Measurements from ENCODE around the gene FAM120AOS.

Gene FAM120AOS

DNA sequence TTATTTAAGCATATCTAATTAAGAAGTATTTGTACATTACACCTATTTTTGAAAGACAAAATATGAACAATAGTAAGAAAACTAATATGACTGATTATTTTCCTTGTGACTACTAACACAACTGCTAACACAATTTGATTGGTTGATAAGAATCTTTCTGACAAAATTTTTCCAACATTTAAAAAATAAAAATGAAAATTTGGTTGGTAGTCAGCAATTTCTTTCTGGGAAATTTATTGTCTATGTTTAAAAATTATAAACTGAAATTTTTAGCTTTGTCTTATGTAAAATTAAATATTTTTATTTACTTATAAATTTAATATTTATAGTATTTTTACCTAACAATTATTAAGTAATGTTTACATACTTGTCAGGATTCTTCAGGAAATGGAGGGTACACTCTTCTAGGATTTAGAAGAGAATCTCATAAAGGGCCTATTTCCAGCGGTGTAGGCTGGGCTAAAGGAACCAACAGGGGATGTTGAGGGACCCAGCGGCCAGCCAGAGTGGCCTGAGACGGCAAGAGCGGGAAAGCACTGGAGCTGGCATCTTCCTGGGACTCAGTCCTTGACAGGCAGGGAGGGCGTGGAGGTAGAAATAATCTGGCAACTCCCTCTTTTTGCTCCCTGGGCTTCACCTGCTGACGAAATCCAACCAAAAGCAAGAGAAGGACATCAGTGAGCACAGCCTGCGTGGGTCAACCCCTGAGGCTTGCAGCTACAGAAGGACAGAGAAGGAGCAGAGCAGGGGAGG is 16.6 kb downstream of the FAM120AOS start:
- DNase-seq = no peak

DNA sequence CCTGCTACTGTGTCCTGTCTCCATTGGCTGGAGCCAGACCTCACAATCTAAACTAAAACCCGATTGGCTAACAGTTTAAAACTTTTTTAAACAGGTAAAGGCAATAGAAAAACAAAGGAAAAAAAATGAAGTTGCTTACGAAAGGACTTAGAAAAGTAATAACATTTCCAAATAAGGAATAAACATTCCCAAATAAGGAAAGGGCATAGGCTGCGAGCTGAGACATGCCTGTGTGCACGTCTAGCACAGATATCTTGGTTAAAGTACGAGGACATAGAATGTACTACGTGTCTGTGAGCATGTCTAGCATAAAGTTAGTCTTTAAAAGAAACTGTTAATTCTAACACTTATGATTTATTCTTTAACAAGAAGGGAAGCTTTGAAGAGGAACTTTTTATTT is 17.2 kb downstream of the FAM120AOS start:
- DNase-seq = no peak

DNA sequence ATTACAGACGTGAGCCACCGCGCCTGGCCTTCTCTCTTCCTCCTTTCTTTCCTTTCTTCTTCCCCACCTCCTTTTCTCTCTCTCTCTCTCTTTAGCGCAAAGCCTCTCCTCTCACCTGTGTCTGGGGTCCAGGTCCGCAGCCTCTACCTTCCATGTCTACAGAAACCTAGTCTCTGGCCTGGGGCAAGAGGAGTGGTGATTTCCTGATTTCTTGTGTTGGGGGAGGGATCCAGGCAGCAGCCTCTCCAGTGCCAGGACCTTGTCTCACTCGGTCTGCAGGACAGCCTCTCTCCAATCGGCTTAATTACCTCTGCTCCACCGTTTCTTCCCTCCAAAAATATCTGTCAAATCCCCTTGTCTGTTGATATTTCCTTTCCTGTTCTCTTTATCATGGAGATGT is 18.0 kb downstream of the FAM120AOS start:
- no peak for DNase-seq

DNA sequence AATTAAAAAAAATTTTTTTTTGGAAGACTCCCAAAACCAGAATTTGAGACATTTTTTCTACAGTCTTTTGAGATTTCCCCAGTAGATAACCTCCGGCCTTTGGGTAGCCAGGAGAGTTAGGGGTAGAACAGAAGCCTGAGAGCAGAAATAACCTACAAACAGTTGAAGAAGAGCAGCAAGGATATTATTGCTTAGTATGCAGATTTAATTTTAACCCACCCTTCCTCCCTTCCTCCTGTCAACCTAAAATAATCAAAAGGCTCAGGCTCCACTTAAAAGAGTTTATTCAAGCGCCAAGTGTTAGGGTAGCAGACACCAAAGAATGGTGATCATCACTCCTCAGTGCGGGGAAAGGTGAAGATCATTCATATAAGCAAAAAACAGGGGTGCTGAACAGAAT is 19.3 kb downstream of the FAM120AOS start:
- DNase-seq = no peak

DNA sequence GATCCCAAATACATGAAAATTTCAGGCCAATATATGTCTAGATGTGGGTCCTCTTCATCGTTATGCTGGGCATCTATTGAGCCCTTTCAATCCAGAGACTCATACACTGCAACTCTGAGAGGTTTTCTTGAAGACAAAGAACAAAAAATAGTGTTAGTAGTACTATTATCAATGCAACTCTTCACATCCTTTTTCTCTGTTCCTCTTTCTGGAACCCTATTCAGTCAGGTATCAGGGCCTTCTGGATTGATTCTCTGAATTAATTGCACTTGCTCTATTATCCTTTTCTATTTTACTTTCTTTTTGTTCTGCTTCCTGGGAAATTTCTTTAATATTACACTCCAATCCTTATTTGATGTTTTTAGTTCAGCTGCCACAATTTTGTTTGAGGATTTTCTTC is 20.4 kb downstream of the FAM120AOS start:
- DNase-seq = no peak

DNA sequence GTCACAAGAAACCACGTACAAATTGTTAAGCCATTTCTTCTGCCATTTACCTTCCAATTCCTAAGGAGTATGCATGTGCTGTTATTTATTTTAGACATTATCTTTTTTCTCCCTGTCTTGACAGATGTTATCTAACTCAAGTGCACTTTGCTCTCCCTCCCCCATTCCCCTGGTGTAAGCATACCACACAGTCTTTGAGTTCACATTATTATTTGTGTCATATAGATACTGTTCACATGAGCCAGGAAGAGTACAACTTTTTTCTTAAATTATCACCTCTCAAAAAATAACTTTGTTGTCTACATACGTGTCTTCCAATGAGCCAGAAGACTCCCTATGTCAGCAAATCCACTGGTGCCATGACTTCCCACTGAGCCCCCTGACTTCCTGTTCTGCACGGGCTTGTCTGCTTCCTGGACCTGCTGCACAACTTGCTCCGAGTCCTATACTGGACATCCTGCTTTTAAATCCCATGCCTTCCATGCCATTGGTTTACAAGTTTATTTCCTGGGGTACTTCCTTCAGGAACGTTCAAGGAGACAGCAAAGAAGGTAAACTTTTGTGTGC is 21.8 kb downstream of the FAM120AOS start:
- no peak for DNase-seq

DNA sequence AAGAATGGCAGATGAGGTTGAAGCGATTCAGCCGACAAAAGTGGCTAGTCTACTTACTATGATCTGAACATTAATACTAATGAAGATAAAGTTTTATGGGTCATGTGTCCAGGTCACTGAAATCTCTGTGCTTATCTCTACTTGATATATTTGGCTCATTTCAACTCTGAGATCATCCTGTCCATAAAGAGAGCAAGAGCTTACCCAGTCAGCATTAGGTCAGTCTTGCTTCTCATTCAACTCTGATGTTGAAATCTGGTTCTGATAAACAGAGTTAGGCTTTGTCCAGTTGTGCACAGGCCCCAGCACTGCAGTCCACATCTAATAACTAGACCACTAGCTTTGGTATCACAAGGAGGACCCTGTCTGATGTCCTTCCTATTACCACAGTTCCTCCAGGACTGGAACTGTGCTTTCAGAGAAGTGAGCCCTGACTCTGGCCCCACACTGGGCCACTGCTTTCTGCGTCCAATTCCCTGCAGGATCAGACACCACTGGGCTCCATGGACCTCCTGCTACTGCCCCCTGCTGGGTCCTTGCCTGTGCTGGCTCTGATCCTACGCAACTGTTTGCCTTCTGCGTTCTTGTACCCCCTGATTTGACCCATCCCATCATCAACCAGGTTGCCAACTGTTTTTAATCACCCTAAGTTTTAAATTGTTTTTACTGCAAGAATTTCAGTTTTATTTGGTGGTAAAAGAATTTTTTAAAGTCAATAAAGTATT is 25.6 kb downstream of the FAM120AOS start:
- no peak for DNase-seq

DNA sequence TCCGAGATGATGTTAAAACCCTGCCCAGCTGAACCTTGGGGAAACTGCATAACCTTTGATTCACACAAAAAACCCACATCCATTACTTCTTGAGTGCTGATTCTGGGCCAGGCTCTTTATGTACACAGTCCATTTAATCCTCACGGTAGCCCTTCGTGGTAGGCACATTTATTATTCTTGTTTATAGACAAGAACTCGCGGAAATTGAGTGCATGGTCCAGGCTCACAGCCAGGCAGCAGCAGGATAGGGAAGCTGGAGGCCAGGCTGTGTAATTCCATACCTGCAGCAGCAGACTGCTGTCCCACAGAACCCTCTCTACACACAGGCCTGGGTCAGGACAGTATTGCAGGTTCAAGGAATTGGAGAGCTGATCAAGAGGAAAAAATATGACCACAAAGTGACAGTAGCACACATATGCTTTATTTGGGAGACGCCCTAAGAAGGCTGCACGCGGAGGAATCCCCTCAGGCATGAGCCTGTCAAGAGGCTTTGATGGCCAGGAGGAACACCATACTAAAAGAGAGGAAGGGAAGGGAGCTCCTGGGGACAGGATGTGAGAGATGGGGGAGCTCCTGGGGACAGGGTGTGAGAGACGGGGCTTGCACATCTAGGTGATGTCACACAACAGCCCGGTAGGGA is 30.3 kb downstream of the FAM120AOS start:
- no peak for DNase-seq

DNA sequence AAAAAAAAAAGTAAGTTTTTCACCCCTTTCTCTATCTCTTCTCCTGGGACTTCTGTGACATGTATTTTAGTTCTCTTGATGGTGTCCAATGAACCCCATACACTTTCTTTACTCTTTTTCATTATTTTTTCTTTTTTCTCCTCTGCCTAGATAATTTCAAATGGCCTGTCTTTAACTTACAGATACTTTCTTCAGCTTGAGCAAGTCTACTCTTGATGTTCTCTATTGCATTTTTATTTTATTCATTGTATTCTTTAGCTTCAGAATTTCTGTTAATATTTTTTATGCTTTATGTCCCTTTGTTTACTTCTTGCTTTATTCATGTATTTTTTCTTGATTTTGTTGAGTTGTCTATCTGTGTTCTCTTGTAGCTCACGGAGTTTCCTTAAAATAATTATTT is 34.4 kb downstream of the FAM120AOS start:
- DNase-seq = no peak

DNA sequence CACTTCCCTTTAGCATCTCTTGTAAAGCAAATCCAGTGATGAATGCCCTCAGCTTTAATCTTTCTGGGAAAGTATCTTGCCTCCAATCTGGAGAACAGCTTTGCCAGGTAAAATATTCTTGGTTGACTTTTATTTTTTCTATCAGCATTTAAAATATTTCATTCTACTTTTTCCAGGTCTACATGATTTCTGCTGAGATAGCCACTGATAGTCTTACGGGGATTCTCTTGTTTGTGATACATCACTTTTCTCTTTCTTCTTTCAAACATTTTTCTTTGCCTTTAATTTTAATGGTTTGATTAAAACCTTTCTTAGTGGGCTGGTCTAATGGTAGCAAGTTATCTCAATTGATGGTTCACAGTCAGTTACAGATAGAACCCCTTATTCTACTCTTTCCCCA is 35.8 kb downstream of the FAM120AOS start:
- no peak for DNase-seq

DNA sequence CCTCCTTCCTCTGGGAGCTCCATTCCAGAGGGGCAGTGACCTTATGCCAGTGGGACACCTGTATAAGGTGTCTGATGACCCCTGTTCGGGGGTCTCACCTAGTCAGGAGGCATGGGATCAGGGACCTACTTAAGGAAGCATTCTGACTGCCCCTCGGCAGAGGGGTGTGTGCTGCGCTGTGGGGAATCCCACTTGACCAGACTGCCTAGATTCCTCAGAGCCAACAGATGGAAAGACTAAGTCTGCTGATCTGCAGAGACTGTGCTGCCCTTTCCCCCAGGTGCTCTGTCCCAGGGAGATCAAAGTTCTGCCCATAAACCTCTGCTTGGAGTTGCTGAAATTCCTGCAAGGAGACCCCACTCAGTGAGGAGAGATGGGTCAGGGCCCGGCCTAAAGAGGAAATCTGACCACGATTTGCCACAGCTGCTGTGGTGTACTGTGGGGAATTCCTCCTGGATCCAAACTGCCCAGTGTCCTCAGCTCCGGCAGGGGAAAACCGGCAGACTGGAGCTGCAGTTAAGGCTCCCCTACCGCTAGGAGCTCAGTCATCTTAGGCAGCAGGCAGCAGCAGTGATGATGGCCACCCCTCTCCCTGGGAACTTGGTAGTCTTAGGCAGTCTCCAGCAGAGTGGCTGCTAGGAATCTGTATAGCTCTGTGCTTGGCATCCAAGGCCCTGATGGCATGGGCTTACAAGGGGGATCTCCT is 36.7 kb downstream of the FAM120AOS start:
- no peak for DNase-seq

DNA sequence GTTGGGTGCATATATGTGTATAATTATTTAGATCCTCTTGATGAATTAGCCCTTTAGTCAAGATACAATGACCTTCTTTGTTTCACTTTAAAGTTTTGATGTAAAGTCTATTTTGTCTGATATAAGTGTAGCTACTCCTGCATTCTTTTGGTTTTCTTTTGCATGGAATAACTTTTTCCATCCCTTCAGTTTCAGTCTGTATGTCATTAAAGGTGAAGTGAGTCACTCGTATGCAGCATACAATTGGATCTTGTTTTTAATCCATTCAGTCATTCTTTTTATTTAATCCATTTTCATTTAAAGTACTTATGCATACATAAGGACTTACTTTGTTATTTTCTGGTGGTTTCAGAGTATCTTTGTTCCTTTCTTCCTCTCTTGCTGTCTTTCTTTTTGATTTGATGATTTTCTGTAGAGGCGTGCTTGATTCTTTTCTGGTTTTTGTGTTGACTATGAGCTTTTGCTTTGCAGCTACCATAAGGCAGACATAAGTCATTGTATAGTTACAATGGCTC is 38.1 kb downstream of the FAM120AOS start:
- DNase-seq = no peak

DNA sequence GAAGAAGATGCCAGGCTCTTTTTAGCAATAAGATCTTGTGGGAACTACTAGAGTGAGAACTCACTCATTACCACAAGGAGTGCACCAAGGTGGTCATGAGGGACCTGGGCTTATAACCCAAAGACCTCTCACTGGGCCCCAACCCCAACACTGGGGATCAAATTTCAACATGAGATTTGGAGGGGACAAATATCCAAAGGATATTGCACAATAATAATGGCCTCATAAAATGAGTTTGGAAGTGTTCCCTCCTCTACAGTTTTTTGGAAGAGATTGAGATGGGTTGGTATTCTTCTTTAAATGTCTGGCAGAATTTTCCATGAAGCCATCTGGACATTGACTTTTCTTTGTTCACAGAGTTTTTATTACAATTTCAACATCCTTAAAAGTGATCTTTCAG is 39.9 kb downstream of the FAM120AOS start:
- no peak for DNase-seq

DNA sequence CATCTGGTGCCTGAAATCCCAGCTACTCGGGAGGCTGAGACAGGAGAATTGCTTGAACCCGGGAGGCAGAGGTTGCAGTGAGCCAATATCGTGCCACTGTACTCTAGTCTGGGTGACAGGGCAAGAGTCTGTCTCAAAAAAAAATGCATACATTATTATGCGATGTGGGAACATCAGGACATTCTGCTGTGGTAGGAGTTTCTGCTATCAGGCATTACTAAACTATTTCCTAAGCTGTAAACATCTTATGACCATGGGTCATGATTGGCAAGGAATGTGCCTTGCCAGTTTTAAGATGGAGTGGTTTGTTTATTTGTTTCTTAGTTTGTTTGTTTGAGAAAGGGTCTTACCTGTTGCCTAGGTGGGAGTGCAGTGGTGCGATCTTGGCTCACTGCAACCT is 47.0 kb downstream of the FAM120AOS start:
- no peak for DNase-seq

DNA sequence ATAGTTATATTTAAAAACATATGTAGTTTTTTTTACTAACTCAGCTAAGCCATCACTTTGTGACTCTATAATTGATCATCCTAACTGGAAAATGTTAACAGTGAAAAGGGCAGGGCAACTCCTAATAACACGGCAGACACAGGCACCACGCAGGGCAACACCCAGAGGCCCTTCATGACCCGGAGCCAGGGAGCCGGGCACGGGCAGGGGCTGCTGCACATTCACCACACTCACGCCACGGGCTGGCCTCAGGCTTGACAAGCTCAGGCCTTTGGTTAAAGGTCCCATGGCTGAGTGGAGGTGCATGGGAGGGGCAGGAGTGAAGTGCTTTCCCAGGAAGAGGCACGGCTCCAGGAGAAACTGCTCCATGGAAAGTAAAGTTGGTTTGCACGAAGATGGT is 54.9 kb downstream of the FAM120AOS start:
- no peak for DNase-seq

DNA sequence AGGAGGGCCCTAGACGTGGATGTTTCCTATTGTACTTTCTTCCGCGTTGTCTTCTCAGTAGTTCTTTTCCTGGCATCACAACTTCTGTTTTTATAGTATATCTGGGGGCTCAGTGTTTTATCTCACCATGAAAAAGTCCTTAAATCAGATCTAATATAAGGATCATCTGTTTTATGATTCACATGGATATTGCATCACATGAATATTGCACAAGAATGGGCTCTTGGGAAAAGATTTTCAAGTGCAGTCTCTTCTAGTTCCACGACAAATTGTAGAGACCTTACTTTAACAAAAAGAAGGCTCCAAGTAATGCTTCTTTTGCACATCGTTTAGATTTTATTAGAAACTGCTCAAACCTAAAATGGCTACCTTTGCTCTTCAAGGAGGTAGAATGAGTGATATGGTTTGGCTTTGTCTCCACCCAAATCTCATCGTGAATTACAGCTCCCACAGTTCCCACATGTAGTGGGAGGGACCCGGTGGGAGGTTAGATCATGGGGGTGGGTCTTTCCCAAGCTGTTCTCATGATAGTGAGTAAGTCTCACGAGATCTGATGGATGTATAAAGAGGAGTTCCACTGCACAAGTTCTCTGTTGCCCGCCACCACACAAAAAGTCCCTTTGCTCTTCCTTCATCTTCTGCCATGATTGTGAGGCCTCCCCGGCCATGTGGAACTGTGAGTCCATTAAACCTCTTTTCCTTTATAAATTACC is 55.6 kb downstream of the FAM120AOS start:
- DNase-seq = peak; percentile 6

All from fibroblast of skin of right biceps (primary cell).